Left lung (tissue), 10 donors: Measurements from ENCODE around the gene ITK. TPM values are rescaled to one million over a fixed set of nuclear protein-coding genes. Genes with fewer than 3 reads are reported as not detected.

Experiments
- ATAC-seq: fragments of 200-7000 bp; cut with Tn5 transposase; one replicate; pipeline ENCODE4 v1.9.1; 2020; ENCODE audit warnings: moderate library complexity
- DNase-seq, 4 donors: peaks; one replicate each; pipeline ENCODE4 v3.0.0-alpha.2; 2013 to 2020
- H3K27ac ChIP-seq, 2 donors: fragments of 200-600 bp; sonication (generic) in 1 of 2; one replicate each; pipeline versions ENCODE4 v1.5.0 to v1.8.0; 2020 to 2021
- H3K27me3 ChIP-seq, 2 donors: fragments of 200-600 bp; sonication (generic) in 1 of 2; one replicate each; pipeline versions ENCODE4 v1.5.0 to v1.8.0; 2020 to 2021
- H3K36me3 ChIP-seq, 2 donors: fragments of 200-600 bp; sonication (generic) in 1 of 2; one replicate each; pipeline versions ENCODE4 v1.5.0 to v1.8.0; 2020 to 2021
- H3K4me1 ChIP-seq, 2 donors: fragments of 200-600 bp; one replicate each; pipeline ENCODE4 v1.8.0; 2021
- H3K4me3 ChIP-seq, 2 donors: fragments of 200-600 bp; sonication (generic) in 1 of 2; one replicate each; pipeline versions ENCODE4 v1.5.0 to v1.8.0; 2020 to 2021; ENCODE audit warnings: mild to moderate bottlenecking in 1 of 2
- H3K9me3 ChIP-seq, 2 donors: fragments of 200-600 bp; sonication (generic) in 1 of 2; one replicate each; pipeline versions ENCODE4 v1.5.0 to v1.8.0; 2020 to 2021
- CTCF ChIP-seq, 2 donors: fragments of 200-600 bp; sonication (generic) in 1 of 2; IDR thresholded peaks; one replicate each; pipeline versions ENCODE4 v1.5.0 to v1.8.0; 2021; ENCODE audit warnings: antibody characterized with exemption in 2 of 2
- intact Hi-C, 2 donors: fragments of 100-400 bp; cut with DNase I; formaldehyde crosslinking; loops; one replicate each; pipeline versions ENCODE4 v1.11.2 to v1.14.2; 2022
- polyA plus RNA-seq, 6 donors: library from polyadenylated mRNA; unstranded; fragments of 120-200 nt; gene quantifications; one replicate each; pipeline ENCODE4 v1.2.1, GENCODE V29; 2013; ENCODE audit not compliant: insufficient read length in 6 of 6
- total RNA-seq, 2 donors: library from RNA; stranded (reverse); fragmentation: NEBNext Ultra II Directional; extraction: Animal tissue kit (Norgen Biotek cat#: 25700); gene quantifications; one replicate each; pipeline ENCODE4 v1.2.1, GENCODE V29; 2021
- donor health status: DM: no; HTN: yes; CAD: no.
- donor health status: DM: no; HTN: no; CAD: no.

Gene ITK
- total and polyA plus RNA-seq, 8 donors = 0.49 to 8.1 (median 1.1) TPM

GRCh38 chr5:157187046-157187754 lies 6.6 kb downstream of the ITK start:
- intact Hi-C loops = no loop called here
- H3K27ac ChIP-seq = no peak overlapping the region
- H3K4me3 ChIP-seq = no peak overlapping the region
- DNase-seq = no peak
- no peaks in the 10 kb centered on the region for H3K4me1 ChIP-seq
- H3K36me3 ChIP-seq = no peaks in the 10 kb centered on the region
- TF ChIP-seq CTCF (IDR thresholded peaks at IDR 0.05) = no peak
- no peaks in the 10 kb centered on the region for H3K27me3 ChIP-seq
- no peak for ATAC-seq
- no peaks in the 10 kb centered on the region for H3K9me3 ChIP-seq

DNA sequence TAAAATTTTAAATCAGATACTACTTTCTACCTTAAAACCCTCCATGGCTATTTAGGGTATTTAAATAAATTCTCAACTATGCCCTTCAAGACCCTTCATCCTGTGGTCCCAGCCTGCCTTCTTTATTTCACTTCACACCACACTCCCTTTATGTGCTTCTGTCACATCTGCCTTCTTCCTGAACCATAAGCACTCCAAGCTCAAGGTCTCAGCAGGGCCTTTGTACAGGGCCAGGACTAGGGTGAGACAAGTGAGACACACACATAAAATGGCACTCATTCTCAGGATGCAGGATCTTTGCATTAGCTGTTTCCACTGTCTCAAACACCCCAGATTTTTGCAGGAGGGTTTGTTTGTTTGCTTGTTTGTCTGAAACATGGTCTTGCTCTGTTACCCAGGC lies 7.6 kb downstream of the ITK start:
- H3K27ac ChIP-seq = no peak overlapping the region
- H3K27me3 ChIP-seq = no peaks in the 10 kb centered on the region

DNA sequence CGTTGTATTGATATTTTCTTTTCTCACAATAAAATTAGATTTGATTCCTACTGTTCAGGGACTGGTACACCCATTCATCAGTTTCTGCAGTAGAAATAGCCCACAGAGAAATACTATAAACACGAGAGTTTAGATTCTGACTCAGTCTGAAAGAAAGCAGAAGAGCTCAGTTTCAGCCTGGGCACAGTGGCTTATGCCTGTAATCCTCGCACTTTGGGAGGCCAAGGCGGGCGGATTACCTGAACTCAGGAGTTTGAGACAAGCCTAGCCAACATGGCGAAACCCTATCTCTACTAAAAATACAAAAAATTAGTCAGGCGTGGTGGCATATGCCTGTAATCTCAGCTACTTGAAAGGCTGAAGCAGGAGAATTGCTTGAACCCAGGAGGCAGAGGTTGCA lies 8.6 kb downstream of the ITK start:
- H3K27me3 ChIP-seq = no peaks in the 10 kb centered on the region
- no peak for ATAC-seq
- TF ChIP-seq CTCF (IDR thresholded peaks at IDR 0.05) = no peak
- no peaks in the 10 kb centered on the region for H3K4me1 ChIP-seq
- H3K4me3 ChIP-seq = no peak overlapping the region
- no peaks in the 10 kb centered on the region for H3K36me3 ChIP-seq
- no peak overlapping the region for H3K27ac ChIP-seq
- H3K9me3 ChIP-seq = no peaks in the 10 kb centered on the region
- no peak for DNase-seq
- intact Hi-C loops = no loop called here

More for the DNA sequence above, 7.6 kb downstream of the ITK start:
- H3K9me3 ChIP-seq = no peaks in the 10 kb centered on the region
- intact Hi-C loops = no loop called here
- H3K4me1 ChIP-seq = no peaks in the 10 kb centered on the region
- DNase-seq (no peak), ATAC-seq (no peak)
- TF ChIP-seq CTCF (IDR thresholded peaks at IDR 0.05) = no peak
- no peaks in the 10 kb centered on the region for H3K36me3 ChIP-seq
- no peak overlapping the region for H3K4me3 ChIP-seq

- H3K4me3 ChIP-seq = no peak overlapping the region
- ATAC-seq = no peak
- DNase-seq = no peak
- intact Hi-C loops = no loop called here
- no peak for TF ChIP-seq CTCF (IDR thresholded peaks at IDR 0.05)
- H3K27ac ChIP-seq = no peak overlapping the region
- no peaks in the 10 kb centered on the region for H3K9me3 ChIP-seq
- no peaks in the 10 kb centered on the region for H3K27me3 ChIP-seq
- no peaks in the 10 kb centered on the region for H3K4me1 ChIP-seq
- H3K36me3 ChIP-seq = no peaks in the 10 kb centered on the region
These were observed 13.2 kb downstream of the ITK start for GRCh38 chr5:157193699-157194424.

DNA sequence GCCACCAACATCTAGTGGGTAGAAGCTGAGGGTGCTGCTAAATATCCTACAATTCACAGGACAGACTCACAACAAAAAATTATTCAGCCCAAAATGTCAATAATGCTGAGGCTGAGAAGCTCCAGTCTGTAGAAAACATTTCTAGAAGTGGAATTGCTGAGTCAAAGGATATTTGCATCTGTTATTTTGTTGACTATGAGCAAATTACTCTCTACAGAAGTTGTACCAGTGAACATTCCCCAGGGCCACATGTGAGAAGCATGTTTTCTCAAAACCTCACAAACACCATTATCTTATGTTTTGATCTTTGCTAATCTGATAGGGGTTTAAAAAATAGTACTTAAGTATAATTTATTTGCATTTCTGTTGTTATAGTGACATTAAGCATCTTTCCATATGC lies 15.4 kb downstream of the ITK start:
- Histone ChIP-seq H3K4me3 (no peak overlapping the region), H3K36me3 (no peaks in the 10 kb centered on the region), H3K27ac (no peak overlapping the region), H3K4me1 (no peaks in the 10 kb centered on the region), H3K27me3 (no peaks in the 10 kb centered on the region), H3K9me3 (no peaks in the 10 kb centered on the region)
- DNase-seq (no peak), ATAC-seq (no peak)
- no peak for TF ChIP-seq CTCF (IDR thresholded peaks at IDR 0.05)
- intact Hi-C loops = no loop called here
